ENCODE measurements around the gene COL6A3. TPM values are rescaled to one million over a fixed set of nuclear protein-coding genes. Genes with fewer than 3 reads are reported as not detected.
"Not testable (repeated sequence)": the region's sequence is repeated elsewhere in the genome, so short reads cannot be mapped to it uniquely, and the experiment has no call there.

COL6A3 gene
- total and polyA plus RNA-seq, 2 donors: 412 to 1,173 TPM

GRCh38 chr2:237412646-237412987 lies 1.3 kb downstream of the COL6A3 start:
- H3K4me3 ChIP-seq (ENCODE audit: low read depth, low read length): peak overlapping the region; percentile 46
- WGBS: 22% methylated on average over 7 of the region's 7 CpGs
- peaks cover 2% of the 10 kb centered on the region for H3K4me1 ChIP-seq (ENCODE audit: insufficient read depth)
- H3K27ac ChIP-seq (ENCODE audit: low read depth): peak overlapping the region; percentile 76
- H3K36me3 ChIP-seq (ENCODE audit: insufficient read depth): no peaks in the 10 kb centered on the region
- DNase-seq (ENCODE audit: extremely low spot score): no peak

DNA sequence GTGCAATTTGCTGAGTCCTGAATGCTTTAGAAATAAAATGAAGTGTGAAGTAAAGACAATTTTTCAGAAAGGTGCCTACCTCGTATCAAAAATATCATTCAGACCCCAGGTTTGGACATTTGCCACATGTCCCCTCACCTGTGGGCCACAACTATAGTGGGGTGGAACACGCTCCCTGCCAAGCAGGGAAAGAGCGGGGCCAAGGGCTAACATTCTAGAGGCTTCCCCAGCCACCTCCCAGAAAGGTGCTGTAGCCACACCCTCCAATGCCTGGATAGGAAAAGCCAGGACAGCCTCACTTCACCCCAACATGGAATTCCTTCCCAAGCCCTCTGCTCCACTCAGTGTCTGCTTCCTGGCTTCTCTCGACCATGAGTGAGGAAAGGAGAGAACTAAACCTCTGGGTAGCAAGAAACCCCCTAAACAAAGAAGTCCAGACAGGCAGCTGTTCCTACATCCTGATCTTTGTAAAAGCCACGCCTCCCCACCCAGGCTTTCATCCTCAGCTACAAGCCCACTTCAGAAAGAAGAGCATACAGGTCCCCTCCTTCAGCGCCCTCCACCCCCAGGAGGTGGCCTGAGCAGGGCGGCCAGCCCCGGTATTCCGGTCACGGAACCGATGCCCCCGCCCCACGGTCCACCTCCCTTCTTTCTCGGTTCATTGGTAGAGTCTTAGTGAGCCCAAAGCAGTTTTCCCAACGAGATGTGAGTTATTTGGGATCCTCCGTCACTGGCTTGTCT lies 2.1 kb downstream of the COL6A3 start:
- Histone ChIP-seq H3K4me1 (ENCODE audit: insufficient read depth) (peaks cover 2% of the 10 kb centered on the region), H3K4me3 (ENCODE audit: low read depth, low read length) (peak overlapping the region; percentile 46), H3K27ac (ENCODE audit: low read depth) (peak overlapping the region; percentile 77), H3K36me3 (ENCODE audit: insufficient read depth) (no peaks in the 10 kb centered on the region)
- DNase-seq (ENCODE audit: extremely low spot score): no peak
- 28% methylated on average over 16 of the region's 16 CpGs for WGBS

GRCh38 chr2:237411092-237411601 lies 2.8 kb downstream of the COL6A3 start:
- Histone ChIP-seq H3K27ac (ENCODE audit: low read depth) (peak overlapping the region; percentile 53), H3K4me3 (ENCODE audit: low read depth, low read length) (peak overlapping the region; percentile 46), H3K4me1 (ENCODE audit: insufficient read depth) (peaks cover 2% of the 10 kb centered on the region), H3K36me3 (ENCODE audit: insufficient read depth) (no peaks in the 10 kb centered on the region)
- WGBS: 28% methylated on average over 12 of the region's 12 CpGs
- no peak for DNase-seq (ENCODE audit: extremely low spot score)

GRCh38 chr2:237409263-237409662 lies 4.7 kb downstream of the COL6A3 start:
- not testable (repeated sequence) for H3K4me3 ChIP-seq (ENCODE audit: low read depth, low read length); DNase-seq (ENCODE audit: extremely low spot score); H3K27ac ChIP-seq (ENCODE audit: low read depth); H3K4me1 ChIP-seq (ENCODE audit: insufficient read depth); H3K36me3 ChIP-seq (ENCODE audit: insufficient read depth)
- 75% methylated on average over 2 of the region's 2 CpGs for WGBS

DNA sequence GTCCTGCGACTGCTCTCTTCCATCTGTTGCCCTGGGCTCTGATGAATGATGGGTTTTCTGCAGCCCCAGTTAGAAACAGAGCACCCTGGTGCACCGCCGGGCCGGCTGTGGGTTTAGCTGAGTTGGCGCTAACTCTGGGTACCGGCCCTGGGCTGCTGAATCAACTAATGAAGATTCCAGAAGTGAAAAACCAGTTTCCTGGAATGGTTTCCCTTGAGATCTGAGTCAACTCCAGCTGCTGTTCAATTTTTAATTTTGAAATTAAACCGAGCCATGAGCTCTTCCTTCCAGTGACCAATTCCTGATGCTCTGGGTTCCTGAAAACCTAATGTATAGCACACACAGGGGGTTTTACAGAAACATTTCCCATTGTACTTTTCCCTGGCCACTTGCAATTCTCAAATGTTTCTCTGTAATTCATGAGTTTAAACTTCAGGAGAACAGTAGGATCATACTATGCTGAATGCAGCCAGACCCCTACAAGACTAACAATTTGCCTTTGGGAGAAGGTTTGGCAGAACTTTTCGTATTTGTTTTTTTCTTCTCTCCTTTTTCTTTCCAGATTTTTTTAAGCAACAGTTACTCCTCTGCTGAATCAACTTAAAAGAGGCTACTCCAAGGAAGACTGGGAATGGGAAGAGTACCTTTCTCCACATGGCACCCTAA lies 5.5 kb downstream of the COL6A3 start:
- no peak overlapping the region for H3K27ac ChIP-seq (ENCODE audit: low read depth)
- H3K36me3 ChIP-seq (ENCODE audit: insufficient read depth): no peaks in the 10 kb centered on the region
- H3K4me3 ChIP-seq (ENCODE audit: low read depth, low read length): no peak overlapping the region
- DNase-seq (ENCODE audit: extremely low spot score): no peak
- WGBS: 25% methylated on average over 8 of the region's 8 CpGs
- H3K4me1 ChIP-seq (ENCODE audit: insufficient read depth): peaks cover 2% of the 10 kb centered on the region

DNA sequence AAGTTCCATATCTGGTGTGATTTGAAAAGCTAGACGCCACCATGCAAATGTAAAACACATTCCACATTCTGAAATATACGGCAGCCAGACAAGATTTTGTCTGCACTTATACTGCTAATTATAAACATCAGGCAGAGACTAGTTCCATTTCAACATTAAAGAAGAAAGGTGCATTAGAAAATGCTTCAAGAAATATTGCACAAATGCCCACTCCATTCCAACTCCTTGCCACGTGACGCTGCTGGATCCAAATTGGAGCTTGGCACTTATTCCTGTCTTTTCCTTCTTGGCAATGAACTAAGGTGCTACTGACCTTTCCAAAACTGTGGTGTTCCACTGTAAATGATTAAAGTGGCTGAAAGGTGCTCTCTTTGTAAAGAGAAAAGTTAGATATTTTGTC lies 6.3 kb downstream of the COL6A3 start:
- no peak overlapping the region for H3K4me3 ChIP-seq (ENCODE audit: low read depth, low read length)
- H3K27ac ChIP-seq (ENCODE audit: low read depth): no peak overlapping the region
- H3K36me3 ChIP-seq (ENCODE audit: insufficient read depth): no peaks in the 10 kb centered on the region
- H3K4me1 ChIP-seq (ENCODE audit: insufficient read depth): peaks cover 2% of the 10 kb centered on the region
- no peak for DNase-seq (ENCODE audit: extremely low spot score)
- 40% methylated on average over 4 of the region's 4 CpGs for WGBS

GRCh38 chr2:237406371-237406895 lies 7.5 kb downstream of the COL6A3 start:
- no peaks in the 10 kb centered on the region for H3K36me3 ChIP-seq (ENCODE audit: insufficient read depth)
- H3K4me3 ChIP-seq (ENCODE audit: low read depth, low read length): no peak overlapping the region
- H3K4me1 ChIP-seq (ENCODE audit: insufficient read depth): peaks cover 3% of the 10 kb centered on the region
- no peak for DNase-seq (ENCODE audit: extremely low spot score)
- 82% methylated on average over 5 of the region's 5 CpGs for WGBS
- H3K27ac ChIP-seq (ENCODE audit: low read depth): no peak overlapping the region

- no peak for DNase-seq (ENCODE audit: extremely low spot score)
- H3K4me1 ChIP-seq (ENCODE audit: insufficient read depth): peaks cover 4% of the 10 kb centered on the region
- no peaks in the 10 kb centered on the region for H3K36me3 ChIP-seq (ENCODE audit: insufficient read depth)
- H3K27ac ChIP-seq (ENCODE audit: low read depth): no peak overlapping the region
- WGBS: 59% methylated on average over 2 of the region's 2 CpGs
- no peak overlapping the region for H3K4me3 ChIP-seq (ENCODE audit: low read depth, low read length)
These were observed 8.4 kb downstream of the COL6A3 start for GRCh38 chr2:237405605-237406004.

- H3K27ac ChIP-seq (ENCODE audit: low read depth): no peak overlapping the region
- H3K4me3 ChIP-seq (ENCODE audit: low read depth, low read length): no peak overlapping the region
- H3K36me3 ChIP-seq (ENCODE audit: insufficient read depth): no peaks in the 10 kb centered on the region
- 64% methylated on average over 13 of the region's 13 CpGs for WGBS
- DNase-seq (ENCODE audit: extremely low spot score): no peak
- H3K4me1 ChIP-seq (ENCODE audit: insufficient read depth): peaks cover 4% of the 10 kb centered on the region
These were observed 8.9 kb downstream of the COL6A3 start for GRCh38 chr2:237405006-237405559.

GRCh38 chr2:237404413-237404812 lies 9.6 kb downstream of the COL6A3 start:
- no peak overlapping the region for H3K27ac ChIP-seq (ENCODE audit: low read depth)
- peaks cover 4% of the 10 kb centered on the region for H3K4me1 ChIP-seq (ENCODE audit: insufficient read depth)
- no peak overlapping the region for H3K4me3 ChIP-seq (ENCODE audit: low read depth, low read length)
- no peaks in the 10 kb centered on the region for H3K36me3 ChIP-seq (ENCODE audit: insufficient read depth)
- no peak for DNase-seq (ENCODE audit: extremely low spot score)
- WGBS: 56% methylated on average over 2 of the region's 2 CpGs

DNA sequence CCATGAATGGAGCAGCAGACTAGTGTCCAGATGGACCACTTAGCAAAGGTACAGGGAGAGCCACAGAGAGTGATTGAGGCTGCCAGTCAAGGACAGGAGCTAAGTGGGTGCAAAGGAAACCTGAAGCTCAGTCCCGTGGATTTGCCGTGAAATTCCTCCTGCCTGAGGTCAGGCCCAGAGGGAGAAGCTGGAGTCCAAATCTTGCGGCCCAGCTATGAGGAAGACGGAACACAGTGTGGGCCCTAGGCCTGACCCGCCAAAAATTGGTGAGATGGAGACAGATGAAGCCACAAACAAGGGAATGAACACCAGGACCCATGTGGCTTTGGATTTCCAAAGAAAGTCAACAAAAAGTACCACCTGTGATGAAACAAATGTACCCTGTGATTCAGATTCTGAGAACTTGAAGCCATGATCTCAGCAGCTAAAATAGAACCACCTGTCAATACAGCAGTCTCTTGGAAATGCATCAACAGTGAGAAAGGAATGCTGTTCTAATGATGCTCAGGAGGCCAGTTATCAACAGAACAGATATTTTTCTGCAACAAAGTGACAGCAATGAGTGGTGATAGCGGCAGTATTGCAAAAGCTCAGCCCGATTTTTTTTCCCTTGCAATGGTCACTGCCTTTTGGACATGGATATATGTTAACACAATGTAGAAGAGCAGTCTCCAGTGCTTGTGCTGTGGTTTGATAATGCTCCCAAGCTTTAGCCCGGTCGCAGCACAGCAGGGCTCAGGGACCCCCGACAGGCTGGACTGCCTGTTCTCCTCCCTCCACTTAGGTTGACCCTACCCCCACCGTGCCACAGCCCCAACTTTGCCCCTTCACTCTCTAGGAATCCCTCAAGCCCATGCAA lies 10.7 kb downstream of the COL6A3 start:
- Histone ChIP-seq H3K36me3 (ENCODE audit: insufficient read depth) (no peaks in the 10 kb centered on the region), H3K27ac (ENCODE audit: low read depth) (no peak overlapping the region), H3K4me1 (ENCODE audit: insufficient read depth) (peaks cover 4% of the 10 kb centered on the region), H3K4me3 (ENCODE audit: low read depth, low read length) (no peak overlapping the region)
- 67% methylated on average over 11 of the region's 11 CpGs for WGBS
- no peak for DNase-seq (ENCODE audit: extremely low spot score)

DNA sequence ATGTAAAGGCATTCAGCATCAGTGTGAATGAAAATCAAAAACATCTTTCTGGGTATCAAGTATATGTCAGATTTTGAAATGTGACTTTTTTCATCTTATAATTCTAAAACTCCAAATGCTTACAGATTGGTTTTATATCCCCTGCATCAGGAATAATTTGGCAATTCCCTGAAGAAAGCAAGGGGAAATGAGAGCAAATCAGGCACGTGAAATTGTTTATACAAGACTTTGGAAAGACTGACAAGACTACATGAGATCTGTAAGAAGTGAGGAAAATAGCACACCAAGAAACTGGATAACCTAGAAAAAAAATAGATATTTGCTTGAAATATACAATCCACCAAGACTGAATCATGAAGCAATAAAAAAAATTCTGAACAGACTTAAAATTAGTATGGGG lies 13.8 kb downstream of the COL6A3 start:
- no peak for DNase-seq (ENCODE audit: extremely low spot score)
- Histone ChIP-seq H3K4me3 (ENCODE audit: low read depth, low read length) (no peak overlapping the region), H3K36me3 (ENCODE audit: insufficient read depth) (no peaks in the 10 kb centered on the region), H3K27ac (ENCODE audit: low read depth) (no peak overlapping the region), H3K4me1 (ENCODE audit: insufficient read depth) (peaks cover 2% of the 10 kb centered on the region)
- WGBS: 27% methylated on average over 1 of the region's 1 CpG

- H3K4me3 ChIP-seq (ENCODE audit: low read depth, low read length): no peak overlapping the region
- DNase-seq (ENCODE audit: extremely low spot score): no peak
- 78% methylated on average over 2 of the region's 2 CpGs for WGBS
- H3K27ac ChIP-seq (ENCODE audit: low read depth): no peak overlapping the region
- no peaks in the 10 kb centered on the region for H3K36me3 ChIP-seq (ENCODE audit: insufficient read depth)
- H3K4me1 ChIP-seq (ENCODE audit: insufficient read depth): peaks cover 2% of the 10 kb centered on the region
These were observed 16.9 kb downstream of the COL6A3 start for GRCh38 chr2:237397072-237397471.

All from urinary bladder (tissue), 4 donors.